Measurements from ENCODE around the gene NUP37. TPM values are rescaled to one million over a fixed set of nuclear protein-coding genes. Genes with fewer than 3 reads are reported as not detected.

NUP37 gene
- total RNA-seq, 2 experiments from 2014 or later: 100 to 108 TPM

DNA sequence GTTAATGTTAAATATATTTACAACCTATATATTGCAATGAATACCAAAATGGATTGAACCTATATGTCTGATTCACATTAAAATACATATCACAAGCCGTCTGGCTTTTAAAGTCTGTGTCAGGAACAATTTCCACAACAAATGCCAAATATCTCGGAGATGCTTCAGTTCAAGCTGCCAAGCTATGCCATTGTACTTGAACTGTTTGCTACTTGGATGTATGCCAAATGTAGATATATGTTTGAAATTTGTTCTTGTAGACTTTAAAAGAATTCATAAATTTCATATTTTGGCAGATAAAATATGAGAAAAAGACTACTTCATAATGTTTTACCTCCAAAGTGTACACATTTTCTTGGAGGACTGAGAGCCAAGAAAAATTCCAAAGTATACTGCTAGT is 95.1 kb downstream of the NUP37 start:
- no peak for ATAC-seq
- intact Hi-C loops (cut with DNase I, micrococcal nuclease): no loop called here
- CTCF ChIA-PET: interaction anchor here (0.7 kb wide), 1 partner anchor 16 kb away, joined by 3 read pairs; no protein-coding TSS in a partner anchor

GRCh38 chr12:102023343-102023930 is 96.5 kb downstream of the NUP37 start:
- Mint-ChIP-seq H3K9me3 (ENCODE audit: low read depth) (no peaks in the 10 kb centered on the region), H3K27ac (no peak overlapping the region), H3K27me3 (no peaks in the 10 kb centered on the region), H3K4me3 (no peak overlapping the region), H3K36me3 (ENCODE audit: low read depth) (peaks cover 8% of the 10 kb centered on the region), H3K4me1 (no peaks in the 10 kb centered on the region)
- intact Hi-C loops (cut with DNase I, micrococcal nuclease): no loop called here
- DNase-seq: no peak
- ChIA-PET CTCF (no interaction called here), POLR2A (no interaction called here)
- ATAC-seq: no peak

More for the DNA sequence above, 95.1 kb downstream of the NUP37 start:
- POLR2A ChIA-PET: no interaction called here
- H3K36me3 Mint-ChIP-seq (ENCODE audit: low read depth): peaks cover 13% of the 10 kb centered on the region
- no peak for DNase-seq
- no peaks in the 10 kb centered on the region for H3K4me1 Mint-ChIP-seq
- H3K9me3 Mint-ChIP-seq (ENCODE audit: low read depth): no peaks in the 10 kb centered on the region
- H3K4me3 Mint-ChIP-seq: no peak overlapping the region
- no peak overlapping the region for H3K27ac Mint-ChIP-seq
- H3K27me3 Mint-ChIP-seq: no peaks in the 10 kb centered on the region

Other genes starting within 250 kb of the NUP37 start
- gene DRAM1, start 242.5 kb downstream of the NUP37 start, total RNA-seq: 1 to 10 TPM; 2.3 to 2.4 TPM
- 10 to 100 TPM; 36.1 to 64.4 TPM for gene WASHC3, start 58.1 kb downstream of the NUP37 start, total RNA-seq
- gene PARPBP, start 69 bp upstream of the NUP37 start, total RNA-seq: 10 to 100 TPM; 21.7 to 26.4 TPM
- under 1 TPM in 1 of 2 experiments, not detected in 1; 0.57 TPM for gene PMCH, start 77.7 kb upstream of the NUP37 start, total RNA-seq

Measured in activated CD4-positive, alpha-beta T cell treated with anti-CD3 and anti-CD28 coated beads for 36 hours (primary cell).